GM12865 (cell line): ENCODE results near the gene PTPRF.
A peak's percentile ranks its signal among the peaks of the same experiment; 100 is the strongest.

ENCODE experiments used
- DNase-seq: peaks from one replicate; pipeline ENCODE4 v3.0.0; 2010; ENCODE audit warnings: low read depth
- H3K4me3 ChIP-seq: 2 replicates; pipeline ENCODE4 v1.5.1; 2011; ENCODE audit warnings: mild to moderate bottlenecking, low read depth, low read length, control low read depth
- CTCF ChIP-seq: IDR thresholded peaks from 2 replicates; pipeline ENCODE4 v1.5.1; 2011; ENCODE audit warnings: low read length, control low read depth, low read depth, inconsistent platforms; ENCODE audit not compliant: insufficient read depth; ENCODE audit errors: missing control alignments

PTPRF gene

DNA sequence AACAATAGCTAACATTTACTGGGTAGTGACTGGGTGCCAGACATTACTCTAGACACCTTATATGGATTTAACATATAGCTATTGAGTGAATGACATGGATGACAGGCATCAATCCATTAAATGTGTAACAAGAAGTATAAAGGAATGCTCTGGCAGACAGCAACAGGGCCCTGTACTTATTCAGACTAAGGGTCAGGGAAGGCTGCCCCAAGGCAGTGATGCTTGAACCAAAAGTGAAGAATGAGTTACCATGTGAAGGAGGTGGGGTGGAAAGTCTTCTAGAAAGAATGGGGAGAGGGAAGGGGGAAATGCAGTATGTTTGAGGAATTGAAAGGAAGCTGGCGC is 8.3 kb upstream of the PTPRF start:
- no peak for TF ChIP-seq CTCF
- no peak for DNase-seq
- H3K4me3 ChIP-seq, result no peak overlapping the region

DNA sequence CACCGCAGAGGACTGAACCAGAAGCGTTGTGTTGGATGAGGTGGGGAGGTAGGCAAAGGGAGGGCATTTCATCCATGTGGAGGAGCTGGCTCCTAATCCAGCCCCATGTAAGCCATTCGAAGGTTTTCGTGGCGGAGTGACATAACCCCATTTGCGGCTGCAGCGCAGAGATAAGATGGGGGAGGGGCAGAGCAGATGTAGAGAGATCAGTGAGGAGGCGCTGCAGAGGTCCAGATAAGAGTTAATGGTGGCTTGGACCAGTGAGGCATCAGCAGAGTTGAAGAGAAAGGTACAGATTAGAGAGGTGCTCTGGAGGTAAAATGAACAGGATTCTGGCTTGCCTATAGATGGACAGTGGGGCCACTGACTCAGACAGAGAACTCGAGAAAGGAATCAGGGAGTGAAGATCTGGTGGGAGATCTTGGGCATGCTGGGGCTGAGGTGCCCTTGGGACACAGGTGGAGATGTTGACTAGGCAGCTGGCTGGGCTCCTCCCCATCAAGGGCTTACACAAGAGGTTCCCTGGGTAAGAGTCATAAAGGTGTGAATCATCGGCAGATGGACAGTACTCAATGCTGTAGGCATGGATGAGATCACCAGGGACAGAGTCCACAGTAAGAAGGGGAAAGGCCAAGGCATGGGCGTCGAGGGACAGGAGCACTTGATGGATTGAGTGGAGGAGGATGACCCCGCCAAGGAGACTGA is 7.8 kb upstream of the PTPRF start:
- TF ChIP-seq CTCF, result no peak
- DNase-seq, result no peak
- H3K4me3 ChIP-seq, result no peak overlapping the region

DNA sequence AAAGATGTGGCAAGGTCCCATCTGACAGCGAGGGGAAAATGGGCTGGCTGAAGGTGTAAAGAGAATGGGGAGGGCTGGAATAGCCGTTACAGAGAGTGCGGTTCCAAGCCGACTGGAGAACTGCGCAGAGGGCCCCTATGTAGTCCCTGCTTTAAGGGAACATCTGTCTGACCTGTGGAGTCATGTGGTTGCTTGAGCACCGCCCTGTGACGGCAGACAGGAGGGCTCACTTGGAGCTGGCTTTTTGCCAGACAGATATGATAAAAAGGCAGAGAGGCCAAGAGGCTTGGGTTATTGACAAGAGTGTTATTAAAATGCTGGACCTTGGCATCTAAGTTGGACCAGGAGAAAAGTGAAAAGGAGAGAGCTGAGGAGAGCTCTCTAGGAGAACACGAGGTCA is 5.9 kb upstream of the PTPRF start:
- no peak for DNase-seq
- no peak overlapping the region for H3K4me3 ChIP-seq
- TF ChIP-seq CTCF, result no peak

DNA sequence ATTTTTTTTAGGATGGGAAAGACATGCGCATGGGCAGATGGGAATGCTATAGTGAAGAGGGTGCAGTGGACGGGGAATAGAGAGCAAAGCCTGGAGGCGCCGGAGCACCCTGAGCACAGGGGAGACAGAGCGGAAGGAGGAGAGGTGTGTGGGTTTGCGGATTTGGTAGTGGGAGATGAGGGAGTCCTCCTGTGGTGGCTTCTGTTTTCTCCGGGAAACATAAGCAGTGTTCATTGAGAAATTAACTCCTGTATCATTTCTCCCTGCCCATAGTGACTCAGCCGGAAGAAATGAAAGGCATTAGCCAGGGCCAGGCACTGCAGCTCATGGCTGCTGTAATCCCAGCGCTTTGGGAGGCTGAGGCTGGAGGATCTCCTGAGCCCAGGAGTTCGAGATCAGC is 4.7 kb upstream of the PTPRF start:
- no peak for TF ChIP-seq CTCF
- no peak for DNase-seq
- H3K4me3 ChIP-seq, result no peak overlapping the region

DNA sequence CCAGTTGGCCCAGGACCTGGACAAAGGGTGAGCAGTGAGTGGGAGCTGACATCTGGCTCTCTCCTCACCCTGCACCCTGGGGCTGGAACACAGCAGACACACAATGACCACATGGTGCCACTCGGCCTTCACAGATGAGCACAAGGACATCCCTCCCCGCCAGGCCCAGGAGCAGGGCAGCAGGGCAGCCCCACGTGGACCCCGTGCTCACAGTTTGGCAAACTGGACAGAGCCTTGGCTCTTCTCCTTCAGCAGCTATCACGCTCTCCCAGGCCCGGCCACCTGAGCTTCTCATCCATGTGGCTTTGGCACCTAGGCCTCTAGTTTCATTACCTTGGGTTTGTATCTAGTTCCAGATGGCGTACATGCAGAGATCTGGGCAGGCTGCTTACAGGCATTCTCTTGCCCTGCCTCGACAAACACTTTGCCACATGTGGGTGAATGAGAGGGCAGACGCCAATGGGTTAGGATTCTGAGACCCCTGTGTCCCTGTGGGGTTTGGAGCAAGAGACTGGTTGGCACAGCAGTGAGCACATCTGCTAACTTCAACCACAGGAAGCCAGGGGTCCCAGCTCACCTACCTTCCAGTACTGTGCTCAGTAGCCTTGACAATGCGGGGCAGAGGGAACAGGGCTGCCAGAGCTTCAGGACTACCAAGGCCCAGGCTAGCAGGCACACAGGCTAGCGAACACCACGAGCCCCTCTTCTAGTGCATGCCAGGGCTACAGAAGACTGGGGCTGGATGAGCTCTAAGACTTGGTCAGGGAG is 3.4 kb upstream of the PTPRF start:
- no peak for TF ChIP-seq CTCF
- DNase-seq, result no peak
- no peak overlapping the region for H3K4me3 ChIP-seq

- H3K4me3 ChIP-seq, result no peak overlapping the region
- DNase-seq, result peak; percentile 84
- peak; percentile 98 for TF ChIP-seq CTCF
Measured at GRCh38 chr1:43529206-43529731, 1.4 kb upstream of the PTPRF start.
